WTC11 (cell line): ENCODE measurements around the gene TAF15.

ENCODE experiments used
- SP1 ChIP-seq: sonication (generic); formaldehyde crosslinking; conservative IDR thresholded peaks from 2 replicates; pipeline ENCODE4 v1.8.1; 2022; ENCODE audit warnings: missing genetic modification reagents
- ZNF121 ChIP-seq: sonication (generic); formaldehyde crosslinking; IDR thresholded peaks from 2 replicates; pipeline ENCODE4 v1.8.0; 2023; ENCODE audit warnings: missing genetic modification reagents
- TF ChIP-seq, protein P1 (sequence below): fragments of 200-600 bp; IDR thresholded peaks from 2 replicates; pipeline ENCODE4 v1.8.0; 2022; ENCODE audit warnings: antibody characterized with exemption
- TF ChIP-seq, protein P2 (sequence below): sonication (generic); formaldehyde crosslinking; IDR thresholded peaks from 2 replicates; pipeline ENCODE4 v1.8.0; 2022; ENCODE audit warnings: mild to moderate bottlenecking, missing genetic modification reagents
- TF ChIP-seq, protein P3 (sequence below): sonication (generic); formaldehyde crosslinking; IDR thresholded peaks from 2 replicates; pipeline ENCODE4 v1.8.1; 2022; ENCODE audit warnings: low read depth, missing genetic modification reagents, borderline replicate concordance
- TF ChIP-seq, protein P4 (sequence below): fragments of 250-450 bp; sonication (Bioruptor Pico); IDR thresholded peaks from 2 replicates; pipeline ENCODE4 v2.1.2; 2022; ENCODE audit warnings: mild to moderate bottlenecking, moderate library complexity

DNA sequence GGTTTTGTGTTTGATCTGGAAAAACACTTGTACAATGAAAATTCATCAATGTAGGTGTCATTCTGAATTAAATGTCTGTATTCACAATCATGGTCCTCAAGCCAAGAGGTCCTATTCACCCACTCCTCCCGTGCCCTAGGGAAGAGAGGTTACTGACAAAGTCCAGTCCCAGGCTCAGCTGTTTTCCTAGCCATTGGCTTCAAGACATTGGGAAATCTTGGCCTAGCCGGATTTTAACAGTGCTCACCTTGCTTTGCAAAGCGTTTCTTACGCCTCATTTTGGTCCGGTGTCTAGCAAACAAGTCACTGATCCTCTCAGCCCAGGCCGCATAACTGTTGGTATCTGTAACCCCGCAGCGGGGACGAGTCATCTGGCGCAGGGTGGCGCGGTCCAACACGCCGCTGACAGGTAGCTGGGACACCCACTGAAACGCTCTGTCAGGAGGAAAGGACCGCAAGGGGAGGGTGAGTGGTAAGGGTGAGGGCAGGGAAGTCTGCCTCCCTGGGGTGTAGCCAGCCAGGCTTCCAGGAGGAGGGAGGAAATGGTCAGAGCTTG lies 30.6 kb upstream of the TAF15 start:
- TF ChIP-seq, protein P1, sequence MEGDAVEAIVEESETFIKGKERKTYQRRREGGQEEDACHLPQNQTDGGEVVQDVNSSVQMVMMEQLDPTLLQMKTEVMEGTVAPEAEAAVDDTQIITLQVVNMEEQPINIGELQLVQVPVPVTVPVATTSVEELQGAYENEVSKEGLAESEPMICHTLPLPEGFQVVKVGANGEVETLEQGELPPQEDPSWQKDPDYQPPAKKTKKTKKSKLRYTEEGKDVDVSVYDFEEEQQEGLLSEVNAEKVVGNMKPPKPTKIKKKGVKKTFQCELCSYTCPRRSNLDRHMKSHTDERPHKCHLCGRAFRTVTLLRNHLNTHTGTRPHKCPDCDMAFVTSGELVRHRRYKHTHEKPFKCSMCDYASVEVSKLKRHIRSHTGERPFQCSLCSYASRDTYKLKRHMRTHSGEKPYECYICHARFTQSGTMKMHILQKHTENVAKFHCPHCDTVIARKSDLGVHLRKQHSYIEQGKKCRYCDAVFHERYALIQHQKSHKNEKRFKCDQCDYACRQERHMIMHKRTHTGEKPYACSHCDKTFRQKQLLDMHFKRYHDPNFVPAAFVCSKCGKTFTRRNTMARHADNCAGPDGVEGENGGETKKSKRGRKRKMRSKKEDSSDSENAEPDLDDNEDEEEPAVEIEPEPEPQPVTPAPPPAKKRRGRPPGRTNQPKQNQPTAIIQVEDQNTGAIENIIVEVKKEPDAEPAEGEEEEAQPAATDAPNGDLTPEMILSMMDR = no peak
- TF ChIP-seq, protein P2, sequence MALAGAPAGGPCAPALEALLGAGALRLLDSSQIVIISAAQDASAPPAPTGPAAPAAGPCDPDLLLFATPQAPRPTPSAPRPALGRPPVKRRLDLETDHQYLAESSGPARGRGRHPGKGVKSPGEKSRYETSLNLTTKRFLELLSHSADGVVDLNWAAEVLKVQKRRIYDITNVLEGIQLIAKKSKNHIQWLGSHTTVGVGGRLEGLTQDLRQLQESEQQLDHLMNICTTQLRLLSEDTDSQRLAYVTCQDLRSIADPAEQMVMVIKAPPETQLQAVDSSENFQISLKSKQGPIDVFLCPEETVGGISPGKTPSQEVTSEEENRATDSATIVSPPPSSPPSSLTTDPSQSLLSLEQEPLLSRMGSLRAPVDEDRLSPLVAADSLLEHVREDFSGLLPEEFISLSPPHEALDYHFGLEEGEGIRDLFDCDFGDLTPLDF (CRISPR knock-in tag) = no peak
- TF ChIP-seq SP1 (CRISPR knock-in tag) = no peak
- TF ChIP-seq, protein P3, sequence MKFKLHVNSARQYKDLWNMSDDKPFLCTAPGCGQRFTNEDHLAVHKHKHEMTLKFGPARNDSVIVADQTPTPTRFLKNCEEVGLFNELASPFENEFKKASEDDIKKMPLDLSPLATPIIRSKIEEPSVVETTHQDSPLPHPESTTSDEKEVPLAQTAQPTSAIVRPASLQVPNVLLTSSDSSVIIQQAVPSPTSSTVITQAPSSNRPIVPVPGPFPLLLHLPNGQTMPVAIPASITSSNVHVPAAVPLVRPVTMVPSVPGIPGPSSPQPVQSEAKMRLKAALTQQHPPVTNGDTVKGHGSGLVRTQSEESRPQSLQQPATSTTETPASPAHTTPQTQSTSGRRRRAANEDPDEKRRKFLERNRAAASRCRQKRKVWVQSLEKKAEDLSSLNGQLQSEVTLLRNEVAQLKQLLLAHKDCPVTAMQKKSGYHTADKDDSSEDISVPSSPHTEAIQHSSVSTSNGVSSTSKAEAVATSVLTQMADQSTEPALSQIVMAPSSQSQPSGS (CRISPR knock-in tag) = no peak
- no peak for TF ChIP-seq ZNF121 (CRISPR knock-in tag)
- TF ChIP-seq, protein P4, sequence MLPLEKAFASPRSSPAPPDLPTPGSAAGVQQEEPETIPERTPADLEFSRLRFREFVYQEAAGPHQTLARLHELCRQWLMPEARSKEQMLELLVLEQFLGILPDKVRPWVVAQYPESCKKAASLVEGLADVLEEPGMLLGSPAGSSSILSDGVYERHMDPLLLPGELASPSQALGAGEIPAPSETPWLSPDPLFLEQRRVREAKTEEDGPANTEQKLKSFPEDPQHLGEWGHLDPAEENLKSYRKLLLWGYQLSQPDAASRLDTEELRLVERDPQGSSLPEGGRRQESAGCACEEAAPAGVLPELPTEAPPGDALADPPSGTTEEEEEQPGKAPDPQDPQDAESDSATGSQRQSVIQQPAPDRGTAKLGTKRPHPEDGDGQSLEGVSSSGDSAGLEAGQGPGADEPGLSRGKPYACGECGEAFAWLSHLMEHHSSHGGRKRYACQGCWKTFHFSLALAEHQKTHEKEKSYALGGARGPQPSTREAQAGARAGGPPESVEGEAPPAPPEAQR (CRISPR knock-in tag) = no peak
